HCT116 (cell line): ENCODE measurements around the gene RNF151. TPM values are rescaled to one million over a fixed set of nuclear protein-coding genes. Genes with fewer than 3 reads are reported as not detected.

Experiments
- ATAC-seq: fragments of 200-7000 bp; cut with Tn5 transposase; 2 replicates; pipeline ENCODE4 v1.9.1; 2020; ENCODE audit warnings: mild to moderate bottlenecking, moderate library complexity
- BruUV-seq: library from RNA; stranded (reverse); fragments of 400-500 nt; replicated peaks from 2 replicates; lab custom pipeline; 2021; lab: Mats Ljungman, UMichigan
- CTCF ChIA-PET: fragments of 300-600 bp; sonication (Branson Sonifier 250); formaldehyde crosslinking; loops from one replicate; lab custom pipeline; 2021; ENCODE audit warnings: antibody characterized with exemption; lab: Charles Lee
- POLR2A ChIA-PET: fragments of 300-600, 350-600 bp; sonication (Branson Sonifier 250); formaldehyde crosslinking; loops from one replicate; lab custom pipeline; 2021; ENCODE audit warnings: antibody characterized with exemption; lab: Charles Lee
- RAD21 ChIA-PET, 2 experiments: fragments of 300-600 bp; sonication (Branson Sonifier 250); formaldehyde crosslinking; loops; one replicate each; lab custom pipeline; 2023; ENCODE audit warnings: low total read pairs in 2 of 2; ENCODE audit not compliant: uncharacterized antibody in 2 of 2, unreplicated experiment in 2 of 2, low non-redundant PET in 1 of 2; lab: Charles Lee
- DNase-seq: peaks from one replicate; pipeline ENCODE4 v3.0.0-alpha.2; 2010; ENCODE audit warnings: low read depth, low spot score
- H2AFZ ChIP-seq: fragments of 200-600 bp; shearing (Covaris generic), sonication (generic); 2 replicates; pipeline ENCODE4 v1.6.1; 2017; ENCODE audit warnings: low read depth, mixed run types, mixed read lengths, antibody characterized with exemption, low read length; ENCODE audit not compliant: poor library complexity, severe bottlenecking
- H3K27ac ChIP-seq: 2 replicates; pipeline ENCODE4 v1.5.1; 2012; ENCODE audit warnings: low read depth, low read length
- H3K27me3 ChIP-seq: fragments of 200-600 bp; sonication (generic); 2 replicates; pipeline ENCODE4 v1.6.1; 2016; ENCODE audit warnings: mixed run types, low read length, mixed read lengths; ENCODE audit not compliant: insufficient read depth
- H3K36me3 ChIP-seq, 2 experiments: fragments of 200-500 bp in 1 of 2; fragments of 200-600 bp in 1 of 2; sonication (Bioruptor generic) in 1 of 2; sonication (generic) in 1 of 2; 2 replicates each; pipeline versions ENCODE4 v1.5.1 to v1.6.1; 2014 to 2016; ENCODE audit warnings: low read length in 2 of 2, inconsistent platforms in 1 of 2, mixed read lengths in 1 of 2, mixed run types in 1 of 2; ENCODE audit not compliant: insufficient read depth in 2 of 2, control insufficient read depth in 1 of 2
- H3K4me1 ChIP-seq, 2 experiments: fragments of 200-600 bp in 1 of 2; sonication (generic) in 1 of 2; 2 replicates each; pipeline versions ENCODE4 v1.5.1 to v1.6.1; 2012 to 2017; ENCODE audit warnings: low read length in 2 of 2, inconsistent platforms in 1 of 2, mild to moderate bottlenecking in 1 of 2, mixed read lengths in 1 of 2, mixed run types in 1 of 2, moderate library complexity in 1 of 2; ENCODE audit not compliant: insufficient read depth in 2 of 2, control insufficient read depth in 1 of 2
- H3K4me2 ChIP-seq: fragments of 200-600 bp; sonication (generic); 2 replicates; pipeline ENCODE4 v1.6.1; 2017; ENCODE audit warnings: mixed run types, low read length, mixed read lengths
- H3K4me3 ChIP-seq, 2 experiments: fragments of 200-600 bp in 1 of 2; sonication (generic) in 1 of 2; replicated peaks in 1 of 2; 2 replicates each; pipeline ENCODE4 v1.5.1; 2011 to 2016; ENCODE audit warnings: low read length in 2 of 2, control low read depth in 1 of 2, low read depth in 1 of 2, mild to moderate bottlenecking in 1 of 2, mixed read lengths in 1 of 2, mixed run types in 1 of 2
- H3K79me2 ChIP-seq: fragments of 200-600 bp; sonication (generic); 2 replicates; pipeline ENCODE4 v1.6.1; 2017; ENCODE audit warnings: mild to moderate bottlenecking, mixed run types, low read length, moderate library complexity, mixed read lengths; ENCODE audit not compliant: insufficient read depth
- H3K9ac ChIP-seq: fragments of 200-600 bp; sonication (generic); 2 replicates; pipeline ENCODE4 v1.6.1; 2016; ENCODE audit warnings: low read length, mixed read lengths
- H3K9me2 ChIP-seq: fragments of 200-600 bp; sonication (generic), shearing (Covaris generic); 2 replicates; pipeline ENCODE4 v1.6.1; 2017; ENCODE audit warnings: mixed run types, mild to moderate bottlenecking, moderate library complexity; ENCODE audit not compliant: insufficient read depth
- H3K9me3 ChIP-seq, 2 experiments: fragments of 200-500 bp in 1 of 2; fragments of 200-600 bp in 1 of 2; sonication (Bioruptor generic) in 1 of 2; sonication (generic) in 1 of 2; 2 replicates each; pipeline ENCODE4 v1.6.1; 2014 to 2017; ENCODE audit warnings: low read length in 2 of 2, mixed read lengths in 2 of 2, inconsistent platforms in 1 of 2, low read depth in 1 of 2, mild to moderate bottlenecking in 1 of 2, mixed run types in 1 of 2, moderate library complexity in 1 of 2; ENCODE audit not compliant: control insufficient read depth in 1 of 2, insufficient read depth in 1 of 2
- H4K20me1 ChIP-seq: fragments of 200-600 bp; sonication (generic), shearing (Covaris generic); 2 replicates; pipeline ENCODE4 v1.6.1; 2017; ENCODE audit warnings: mixed run types, mild to moderate bottlenecking, moderate library complexity; ENCODE audit not compliant: insufficient read depth
- CBX3 ChIP-seq: IDR thresholded peaks from 2 replicates; pipeline ENCODE4 v1.6.1; 2012; ENCODE audit warnings: low read depth
- CEBPB ChIP-seq: IDR thresholded peaks from 2 replicates; pipeline ENCODE4 v1.6.1; 2012; ENCODE audit warnings: low read depth
- EGR1 ChIP-seq: IDR thresholded peaks from 2 replicates; pipeline ENCODE4 v1.6.1; 2012; ENCODE audit warnings: low read depth
- EZH2 ChIP-seq: fragments of 200-600 bp; sonication (generic); IDR thresholded peaks from 2 replicates; pipeline ENCODE4 v1.6.1; 2017; ENCODE audit warnings: antibody characterized with exemption, mixed run types
- EZH2phosphoT487 ChIP-seq: fragments of 200-600 bp; IDR thresholded peaks from 2 replicates; pipeline ENCODE4 v1.6.1; 2018; ENCODE audit warnings: antibody characterized with exemption, borderline replicate concordance
- FOSL1 ChIP-seq: IDR thresholded peaks from 2 replicates; pipeline ENCODE4 v1.6.1; 2012; ENCODE audit warnings: low read depth
- JUND ChIP-seq: IDR thresholded peaks from 2 replicates; pipeline ENCODE4 v1.6.1; 2012
- POLR2A ChIP-seq: IDR thresholded peaks from 2 replicates; pipeline ENCODE4 v1.7.0; 2011; ENCODE audit warnings: borderline replicate concordance; ENCODE audit not compliant: insufficient read depth, insufficient read length; ENCODE audit errors: extremely low read depth
- POLR2AphosphoS5 ChIP-seq: IDR thresholded peaks from 2 replicates; pipeline ENCODE4 v1.6.1; 2011; ENCODE audit warnings: mild to moderate bottlenecking, low read depth, low read length, moderate library complexity
- RAD21 ChIP-seq: IDR thresholded peaks from 2 replicates; pipeline ENCODE4 v1.6.1; 2012; ENCODE audit warnings: low read depth, mild to moderate bottlenecking
- SIN3A ChIP-seq: IDR thresholded peaks from 2 replicates; pipeline ENCODE4 v1.6.1; 2012; ENCODE audit warnings: low read depth
- SP1 ChIP-seq: IDR thresholded peaks from 2 replicates; pipeline ENCODE4 v1.6.1; 2012; ENCODE audit warnings: low read depth
- SRF ChIP-seq: IDR thresholded peaks from 2 replicates; pipeline ENCODE4 v1.6.1; 2012; ENCODE audit warnings: low read depth
- YY1 ChIP-seq: IDR thresholded peaks from 2 replicates; pipeline ENCODE4 v1.6.1; 2011; ENCODE audit warnings: low read length, low read depth, moderate library complexity, mild to moderate bottlenecking; ENCODE audit not compliant: insufficient replicate concordance; ENCODE audit errors: extremely low read depth
- ZFX ChIP-seq: fragments of 450-650 bp; IDR thresholded peaks from 2 replicates; pipeline ENCODE4 v1.6.1; 2017
- intact Hi-C: fragments of 100-400 bp; cut with micrococcal nuclease; formaldehyde crosslinking; loops from 2 replicates; pipeline ENCODE4 v1.10.0; 2022
- total RNA-seq: library from RNA; stranded (reverse); gene quantifications from one replicate; pipeline ENCODE4 v1.2.1, GENCODE V29; 2021; ENCODE audit not compliant: unreplicated experiment
- TF ChIP-seq, protein P1 (sequence below): IDR thresholded peaks from 2 replicates; pipeline ENCODE4 v1.6.1; 2012
- TF ChIP-seq, protein P2 (sequence below): IDR thresholded peaks from 2 replicates; pipeline ENCODE4 v1.6.1; 2012
- TF ChIP-seq, protein P3 (sequence below): IDR thresholded peaks from 2 replicates; pipeline ENCODE4 v1.6.1; 2012; ENCODE audit warnings: low read depth
- TF ChIP-seq, protein P4 (sequence below): IDR thresholded peaks from 2 replicates; pipeline ENCODE4 v1.6.1; 2011; ENCODE audit warnings: mild to moderate bottlenecking, low read length, moderate library complexity; ENCODE audit not compliant: insufficient replicate concordance; ENCODE audit errors: extremely low read depth
- TF ChIP-seq, protein P5 (sequence below), 3 experiments: fragments of 200-600 bp in 1 of 3; sonication (generic) in 1 of 3; IDR thresholded peaks in 2 of 3; conservative IDR thresholded peaks in 1 of 3; 2 replicates each; pipeline ENCODE4 v1.5.1; 2012 to 2017; ENCODE audit warnings: low read depth in 2 of 3, low read length in 2 of 3, antibody characterized with exemption in 1 of 3, borderline replicate concordance in 1 of 3, control low read depth in 1 of 3, mild to moderate bottlenecking in 1 of 3, mixed read lengths in 1 of 3, mixed run types in 1 of 3, moderate library complexity in 1 of 3; ENCODE audit not compliant: insufficient read depth in 1 of 3

Gene RNF151
- total RNA-seq, 1 experiment from 2014 or later: 0.30 TPM

DNA sequence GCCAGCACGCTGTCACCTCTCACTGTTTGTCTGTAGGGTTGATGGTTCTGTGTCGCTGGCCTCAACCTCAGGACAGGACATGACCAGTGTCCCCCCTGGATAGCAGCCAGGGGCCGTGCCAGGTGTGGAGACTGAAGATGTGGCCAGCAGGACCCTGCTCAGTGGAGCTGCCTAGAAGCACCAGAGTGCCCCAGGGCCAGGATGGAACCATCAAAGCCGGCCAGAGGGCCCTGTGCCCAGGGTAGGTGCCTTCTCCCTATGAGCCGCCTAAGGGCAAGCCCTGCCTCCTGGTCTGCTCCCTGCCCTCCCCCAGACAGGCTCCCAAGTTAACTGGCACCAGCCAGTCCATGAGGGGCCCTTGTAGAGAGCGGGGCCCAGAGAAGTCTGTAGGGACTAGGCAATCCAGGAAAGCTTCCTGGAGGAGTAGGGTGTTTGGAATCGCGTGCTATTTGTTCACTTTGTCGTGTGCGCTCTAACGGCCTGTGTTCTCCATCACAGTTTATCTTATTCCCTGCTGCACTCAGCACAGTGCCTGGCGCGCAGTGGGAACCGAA, 7.9 kb upstream of the RNF151 start:
- H3K9me3 ChIP-seq: no peaks in the 10 kb centered on the region
- ChIA-PET POLR2A (interaction anchor here (3.2 kb wide), 1 partner anchor 20 kb away, joined by 14 read pairs; no protein-coding TSS in a partner anchor), RAD21 (no interaction called here), CTCF (no interaction called here)
- peak overlapping the region; percentile 88 for H3K27ac ChIP-seq
- peak overlapping the region; percentile 98 for H3K9ac ChIP-seq
- ATAC-seq: no peak
- BruUV-seq: no TSS peak
- H2AFZ ChIP-seq: peak overlapping the region; percentile 82
- H3K4me1 ChIP-seq: peaks cover 8 to 41% of the 10 kb centered on the region in 2 experiments
- peaks cover 42% of the 10 kb centered on the region for H3K79me2 ChIP-seq
- H3K27me3 ChIP-seq: no peaks in the 10 kb centered on the region
- peaks cover 4 to 15% of the 10 kb centered on the region in 2 experiments for H3K36me3 ChIP-seq
- no peaks in the 10 kb centered on the region for H3K9me2 ChIP-seq
- intact Hi-C loops: no loop called here
- peak overlapping the region; percentile 88 for H3K4me2 ChIP-seq
- H4K20me1 ChIP-seq: peaks cover 9% of the 10 kb centered on the region; the same call in 1 of the 2 replicates
- peak overlapping the region; percentile 31 to 81 for H3K4me3 ChIP-seq
- no peak for DNase-seq
- TF ChIP-seq POLR2AphosphoS5: no peak
- TF ChIP-seq SP1: no peak
- TF ChIP-seq CEBPB: no peak
- no peak for TF ChIP-seq SRF
- TF ChIP-seq CBX3: no peak
- TF ChIP-seq, protein P1, sequence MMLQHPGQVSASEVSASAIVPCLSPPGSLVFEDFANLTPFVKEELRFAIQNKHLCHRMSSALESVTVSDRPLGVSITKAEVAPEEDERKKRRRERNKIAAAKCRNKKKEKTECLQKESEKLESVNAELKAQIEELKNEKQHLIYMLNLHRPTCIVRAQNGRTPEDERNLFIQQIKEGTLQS: no peak
- no peak for TF ChIP-seq SIN3A
- no peak for TF ChIP-seq EGR1
- TF ChIP-seq EZH2: no peak
- no peak for TF ChIP-seq JUND
- TF ChIP-seq, protein P2, sequence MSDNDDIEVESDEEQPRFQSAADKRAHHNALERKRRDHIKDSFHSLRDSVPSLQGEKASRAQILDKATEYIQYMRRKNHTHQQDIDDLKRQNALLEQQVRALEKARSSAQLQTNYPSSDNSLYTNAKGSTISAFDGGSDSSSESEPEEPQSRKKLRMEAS: no peak
- TF ChIP-seq, protein P3, sequence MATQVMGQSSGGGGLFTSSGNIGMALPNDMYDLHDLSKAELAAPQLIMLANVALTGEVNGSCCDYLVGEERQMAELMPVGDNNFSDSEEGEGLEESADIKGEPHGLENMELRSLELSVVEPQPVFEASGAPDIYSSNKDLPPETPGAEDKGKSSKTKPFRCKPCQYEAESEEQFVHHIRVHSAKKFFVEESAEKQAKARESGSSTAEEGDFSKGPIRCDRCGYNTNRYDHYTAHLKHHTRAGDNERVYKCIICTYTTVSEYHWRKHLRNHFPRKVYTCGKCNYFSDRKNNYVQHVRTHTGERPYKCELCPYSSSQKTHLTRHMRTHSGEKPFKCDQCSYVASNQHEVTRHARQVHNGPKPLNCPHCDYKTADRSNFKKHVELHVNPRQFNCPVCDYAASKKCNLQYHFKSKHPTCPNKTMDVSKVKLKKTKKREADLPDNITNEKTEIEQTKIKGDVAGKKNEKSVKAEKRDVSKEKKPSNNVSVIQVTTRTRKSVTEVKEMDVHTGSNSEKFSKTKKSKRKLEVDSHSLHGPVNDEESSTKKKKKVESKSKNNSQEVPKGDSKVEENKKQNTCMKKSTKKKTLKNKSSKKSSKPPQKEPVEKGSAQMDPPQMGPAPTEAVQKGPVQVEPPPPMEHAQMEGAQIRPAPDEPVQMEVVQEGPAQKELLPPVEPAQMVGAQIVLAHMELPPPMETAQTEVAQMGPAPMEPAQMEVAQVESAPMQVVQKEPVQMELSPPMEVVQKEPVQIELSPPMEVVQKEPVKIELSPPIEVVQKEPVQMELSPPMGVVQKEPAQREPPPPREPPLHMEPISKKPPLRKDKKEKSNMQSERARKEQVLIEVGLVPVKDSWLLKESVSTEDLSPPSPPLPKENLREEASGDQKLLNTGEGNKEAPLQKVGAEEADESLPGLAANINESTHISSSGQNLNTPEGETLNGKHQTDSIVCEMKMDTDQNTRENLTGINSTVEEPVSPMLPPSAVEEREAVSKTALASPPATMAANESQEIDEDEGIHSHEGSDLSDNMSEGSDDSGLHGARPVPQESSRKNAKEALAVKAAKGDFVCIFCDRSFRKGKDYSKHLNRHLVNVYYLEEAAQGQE: no peak
- no peak for TF ChIP-seq ZFX
- TF ChIP-seq YY1: no peak
- TF ChIP-seq, protein P4, sequence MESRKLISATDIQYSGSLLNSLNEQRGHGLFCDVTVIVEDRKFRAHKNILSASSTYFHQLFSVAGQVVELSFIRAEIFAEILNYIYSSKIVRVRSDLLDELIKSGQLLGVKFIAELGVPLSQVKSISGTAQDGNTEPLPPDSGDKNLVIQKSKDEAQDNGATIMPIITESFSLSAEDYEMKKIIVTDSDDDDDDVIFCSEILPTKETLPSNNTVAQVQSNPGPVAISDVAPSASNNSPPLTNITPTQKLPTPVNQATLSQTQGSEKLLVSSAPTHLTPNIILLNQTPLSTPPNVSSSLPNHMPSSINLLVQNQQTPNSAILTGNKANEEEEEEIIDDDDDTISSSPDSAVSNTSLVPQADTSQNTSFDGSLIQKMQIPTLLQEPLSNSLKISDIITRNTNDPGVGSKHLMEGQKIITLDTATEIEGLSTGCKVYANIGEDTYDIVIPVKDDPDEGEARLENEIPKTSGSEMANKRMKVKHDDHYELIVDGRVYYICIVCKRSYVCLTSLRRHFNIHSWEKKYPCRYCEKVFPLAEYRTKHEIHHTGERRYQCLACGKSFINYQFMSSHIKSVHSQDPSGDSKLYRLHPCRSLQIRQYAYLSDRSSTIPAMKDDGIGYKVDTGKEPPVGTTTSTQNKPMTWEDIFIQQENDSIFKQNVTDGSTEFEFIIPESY: no peak
- TF ChIP-seq, protein P5, sequence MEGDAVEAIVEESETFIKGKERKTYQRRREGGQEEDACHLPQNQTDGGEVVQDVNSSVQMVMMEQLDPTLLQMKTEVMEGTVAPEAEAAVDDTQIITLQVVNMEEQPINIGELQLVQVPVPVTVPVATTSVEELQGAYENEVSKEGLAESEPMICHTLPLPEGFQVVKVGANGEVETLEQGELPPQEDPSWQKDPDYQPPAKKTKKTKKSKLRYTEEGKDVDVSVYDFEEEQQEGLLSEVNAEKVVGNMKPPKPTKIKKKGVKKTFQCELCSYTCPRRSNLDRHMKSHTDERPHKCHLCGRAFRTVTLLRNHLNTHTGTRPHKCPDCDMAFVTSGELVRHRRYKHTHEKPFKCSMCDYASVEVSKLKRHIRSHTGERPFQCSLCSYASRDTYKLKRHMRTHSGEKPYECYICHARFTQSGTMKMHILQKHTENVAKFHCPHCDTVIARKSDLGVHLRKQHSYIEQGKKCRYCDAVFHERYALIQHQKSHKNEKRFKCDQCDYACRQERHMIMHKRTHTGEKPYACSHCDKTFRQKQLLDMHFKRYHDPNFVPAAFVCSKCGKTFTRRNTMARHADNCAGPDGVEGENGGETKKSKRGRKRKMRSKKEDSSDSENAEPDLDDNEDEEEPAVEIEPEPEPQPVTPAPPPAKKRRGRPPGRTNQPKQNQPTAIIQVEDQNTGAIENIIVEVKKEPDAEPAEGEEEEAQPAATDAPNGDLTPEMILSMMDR (IDR thresholded peaks at IDR 0.05 in 2 of 3, conservative IDR thresholded peaks at IDR 0.05 in 1 of 3; ENCODE audit: borderline replicate concordance in 1 of 3, insufficient read depth in 1 of 3, low read depth in 2 of 3, low read length in 2 of 3): no peak
- no peak for TF ChIP-seq EZH2phosphoT487
- no peak for TF ChIP-seq FOSL1
- TF ChIP-seq POLR2A: no peak
- no peak for TF ChIP-seq RAD21
